GM19238 (cell line): ENCODE data around the gene MROH8.

Experiments
- DNase-seq: peaks from one replicate; pipeline ENCODE4 v3.0.0; 2011; ENCODE audit warnings: low spot score; ENCODE audit not compliant: insufficient read length

The MROH8 gene

DNA sequence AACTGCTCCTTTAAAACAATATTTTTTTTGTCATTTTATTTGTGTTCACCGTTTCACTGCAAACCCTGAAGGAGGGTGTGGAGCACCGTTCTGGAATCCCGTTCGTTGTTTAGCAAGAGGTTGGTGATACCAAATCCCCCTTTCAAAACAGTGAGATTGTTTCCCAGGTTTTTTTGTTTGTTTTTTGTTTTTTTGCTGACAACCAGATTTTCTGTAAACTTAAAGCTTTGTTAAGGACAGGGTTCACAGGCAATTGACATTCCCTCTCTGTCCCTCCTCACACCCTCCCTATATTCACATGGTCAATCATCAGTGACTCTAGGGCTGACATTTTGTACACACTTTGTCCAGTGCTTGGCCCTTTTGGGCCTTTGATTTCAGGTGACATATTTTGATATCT, 21.0 kb upstream of the MROH8 start:
- DNase-seq: no peak

DNA sequence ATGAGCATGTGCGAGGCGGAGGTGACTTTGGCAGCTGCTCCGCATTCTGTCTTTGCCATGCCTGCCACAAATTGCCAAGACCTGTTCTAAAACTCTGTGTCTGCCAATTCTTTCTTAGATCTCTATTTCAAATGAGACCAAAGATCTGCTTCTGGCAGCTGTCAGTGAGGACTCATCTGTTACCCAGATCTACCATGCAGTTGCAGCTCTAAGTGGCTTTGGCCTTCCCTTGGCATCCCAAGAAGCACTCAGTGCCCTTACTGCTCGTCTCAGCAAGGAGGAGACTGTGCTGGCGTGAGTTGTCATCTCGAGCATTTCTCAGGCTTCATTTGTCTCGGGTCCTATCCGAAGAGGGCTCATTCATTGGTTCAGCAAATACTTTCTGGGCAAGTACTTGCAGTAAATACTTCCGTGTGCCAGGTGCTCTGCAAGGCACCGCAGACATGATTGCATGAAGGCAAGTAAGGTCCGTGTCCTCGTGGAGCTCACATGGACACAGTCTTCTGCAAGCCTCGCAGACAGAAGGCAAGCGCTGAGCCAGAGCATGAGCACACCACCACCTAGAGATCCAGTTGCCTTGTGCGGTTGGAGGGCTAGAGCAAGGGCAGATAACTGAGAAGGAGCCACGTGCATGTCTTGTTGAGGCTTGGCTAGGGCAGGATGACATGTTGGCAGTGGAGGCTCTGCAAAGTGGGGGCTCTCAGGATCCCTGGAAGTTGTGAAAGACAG, 19.7 kb upstream of the MROH8 start:
- no peak for DNase-seq

DNA sequence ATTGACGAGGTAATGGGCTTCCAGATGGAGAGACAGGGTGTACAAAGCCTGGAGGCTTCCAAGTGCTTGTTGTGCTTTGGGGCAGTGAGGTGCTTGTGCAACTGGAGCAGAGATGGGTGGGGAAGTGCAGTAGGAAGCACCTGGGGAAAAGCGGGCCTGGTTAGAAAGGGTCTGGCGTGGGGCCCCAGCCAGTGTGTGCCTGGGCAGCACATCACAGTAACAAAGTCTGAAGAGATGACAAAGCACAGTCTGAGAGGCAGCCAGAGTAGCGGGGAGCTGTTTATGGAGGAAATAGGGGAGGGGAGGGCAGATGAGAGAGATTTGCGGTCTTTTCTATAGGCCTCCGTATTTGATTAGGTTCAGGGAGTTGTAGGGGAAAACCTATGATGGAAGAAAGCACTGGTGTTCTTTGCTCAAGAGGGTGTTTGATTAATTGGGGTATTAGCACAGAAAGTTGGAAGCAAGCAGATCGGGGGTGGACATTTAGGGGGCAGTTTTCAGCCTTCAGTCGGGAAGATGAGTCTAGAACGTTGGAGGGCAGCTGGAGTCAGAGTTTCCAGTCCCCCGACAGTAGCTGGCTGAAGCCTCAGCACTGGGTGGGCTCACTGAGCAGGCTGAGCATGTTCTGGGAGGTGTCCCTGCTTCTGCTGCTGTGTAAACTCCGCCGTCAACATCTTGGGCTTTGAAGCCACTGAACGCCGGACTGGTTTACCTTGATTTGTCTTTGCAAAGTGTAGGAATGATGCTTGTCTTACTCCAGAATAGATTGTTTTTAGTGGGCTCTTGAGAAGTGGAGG, 15.5 kb upstream of the MROH8 start:
- DNase-seq: no peak

DNA sequence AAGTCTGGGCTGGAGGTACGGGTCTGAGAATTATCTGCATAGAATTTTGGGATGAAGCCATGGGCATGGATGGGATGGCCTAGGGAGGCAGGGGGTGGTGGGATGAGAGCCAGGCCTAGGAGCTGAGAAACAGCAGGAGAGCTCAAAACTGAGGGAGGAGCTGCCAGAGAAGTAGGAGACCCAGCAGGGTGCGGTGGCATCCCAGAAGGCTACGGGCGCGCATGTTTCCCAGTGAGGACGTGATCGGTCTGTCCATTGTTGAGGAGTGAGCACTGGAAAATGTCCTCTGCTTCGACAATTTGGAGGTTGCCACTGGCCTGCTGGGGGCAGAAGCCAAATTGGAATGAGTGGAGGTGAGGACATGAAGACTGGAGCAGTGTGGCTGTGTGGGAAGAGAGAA, 14.5 kb upstream of the MROH8 start:
- DNase-seq: no peak

DNA sequence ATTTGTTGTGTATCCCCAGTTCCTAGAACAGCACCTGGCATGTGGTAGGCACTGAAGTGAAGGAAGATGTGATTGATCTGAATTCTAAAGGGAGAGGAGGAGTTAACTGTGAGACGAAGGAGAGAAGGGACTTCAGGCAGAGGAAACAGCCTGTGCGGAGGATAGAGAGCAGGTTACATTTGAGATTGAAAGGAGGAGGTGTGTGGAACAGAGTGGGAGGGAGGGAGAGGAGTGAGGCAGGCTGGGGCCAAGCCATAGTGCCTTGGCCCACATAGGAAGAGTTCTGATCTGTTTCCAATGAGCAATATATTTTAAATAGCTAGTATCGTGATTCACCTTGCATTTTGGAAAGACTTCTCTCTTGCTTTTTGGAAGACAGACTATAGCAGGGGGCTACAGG, 13.9 kb upstream of the MROH8 start:
- DNase-seq: no peak

DNA sequence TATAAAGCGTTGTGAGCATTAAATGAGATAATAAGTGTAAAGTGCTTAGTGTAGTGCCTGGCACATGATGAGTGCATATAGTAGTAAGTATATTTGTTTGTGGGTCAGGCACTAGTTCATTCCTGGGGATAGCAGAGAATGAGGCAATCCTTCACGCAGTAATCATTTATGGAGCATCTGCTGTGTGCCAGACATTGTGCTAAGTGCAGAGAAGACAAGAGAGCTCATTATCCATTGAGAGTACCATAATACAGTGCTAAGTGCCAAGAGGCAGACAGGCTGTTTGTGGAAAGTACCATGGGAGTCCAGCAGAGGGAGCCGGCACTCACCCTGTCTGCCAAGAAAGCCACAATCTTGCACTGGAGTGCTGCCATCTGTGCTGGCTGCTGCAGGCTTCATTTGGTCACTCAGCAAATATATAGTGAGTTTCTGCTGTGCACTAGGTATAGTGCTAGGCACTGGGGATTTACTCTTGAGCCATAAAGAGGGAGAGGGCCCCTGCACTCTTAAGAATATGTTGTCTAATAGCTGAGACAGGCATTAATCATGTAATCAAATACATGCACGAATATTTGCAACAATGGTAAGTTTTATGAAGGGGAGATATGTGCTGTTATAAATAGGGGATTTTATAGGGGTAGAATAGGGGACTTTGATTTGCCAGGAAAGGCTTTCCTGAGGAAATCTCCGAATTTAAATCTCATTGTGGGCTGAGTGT, 12.9 kb upstream of the MROH8 start:
- peak; percentile 50 for DNase-seq

DNA sequence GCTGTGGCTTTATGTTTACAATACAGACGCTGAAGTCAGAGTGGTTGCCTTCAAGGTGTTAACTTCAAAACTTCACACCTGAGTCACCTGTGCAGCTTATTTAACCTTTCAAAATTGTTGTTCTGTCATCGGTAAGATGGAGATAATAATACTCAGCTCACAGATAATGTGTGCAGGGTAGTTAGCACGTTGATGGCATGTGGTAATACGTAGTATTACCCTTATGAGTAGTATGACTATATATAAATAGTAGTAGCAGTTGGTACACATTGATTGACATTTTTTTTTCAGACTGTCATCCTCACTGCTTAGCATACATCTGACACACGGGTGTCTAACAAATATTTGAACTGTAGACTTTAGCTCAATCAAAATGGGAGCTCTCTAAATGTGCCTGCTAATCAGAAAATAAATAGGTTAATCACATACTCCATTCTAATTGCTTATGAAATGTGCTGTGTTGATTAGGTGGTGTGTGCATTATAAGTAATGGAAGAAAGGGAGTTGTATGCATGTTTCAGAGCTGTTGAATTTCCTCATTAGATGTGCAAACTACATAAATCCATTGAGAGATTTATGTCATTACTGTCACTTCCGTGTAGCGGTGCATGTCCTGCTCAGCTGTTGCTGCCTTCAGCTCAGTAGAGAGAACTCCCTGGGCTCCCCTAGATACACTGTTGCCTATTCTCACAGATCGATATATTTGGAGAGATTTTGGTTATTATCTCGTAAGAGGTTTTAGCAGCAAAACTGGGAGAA, 11.2 kb upstream of the MROH8 start:
- DNase-seq: no peak

DNA sequence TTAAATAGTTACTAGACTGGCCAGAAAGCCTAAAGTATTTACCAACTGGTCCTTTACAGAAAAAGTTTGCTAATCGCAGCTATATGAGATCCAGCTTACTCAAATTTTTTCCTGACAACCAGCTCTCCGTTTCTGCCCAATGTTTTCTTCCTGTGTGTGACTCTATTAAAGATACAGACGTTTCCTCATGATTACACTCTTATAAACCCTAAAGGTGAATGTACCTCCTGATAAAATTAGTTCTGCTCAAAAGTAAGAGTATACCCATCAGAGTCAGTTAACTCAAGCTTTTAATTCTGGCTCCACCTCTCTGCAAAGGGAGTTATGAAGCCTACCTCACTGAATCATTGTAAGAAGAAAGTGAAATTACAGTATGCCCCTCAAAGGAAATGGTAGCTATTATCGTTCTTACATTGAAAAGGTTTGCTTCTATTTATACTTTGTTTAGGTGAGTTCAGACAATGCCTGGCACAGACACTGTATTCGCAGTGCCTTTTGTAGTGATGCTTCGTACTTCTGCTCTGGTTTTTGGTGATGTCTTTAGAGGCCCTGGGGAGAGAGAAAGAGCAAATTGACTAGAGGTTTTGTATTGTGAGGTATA, 10.2 kb upstream of the MROH8 start:
- no peak for DNase-seq

DNA sequence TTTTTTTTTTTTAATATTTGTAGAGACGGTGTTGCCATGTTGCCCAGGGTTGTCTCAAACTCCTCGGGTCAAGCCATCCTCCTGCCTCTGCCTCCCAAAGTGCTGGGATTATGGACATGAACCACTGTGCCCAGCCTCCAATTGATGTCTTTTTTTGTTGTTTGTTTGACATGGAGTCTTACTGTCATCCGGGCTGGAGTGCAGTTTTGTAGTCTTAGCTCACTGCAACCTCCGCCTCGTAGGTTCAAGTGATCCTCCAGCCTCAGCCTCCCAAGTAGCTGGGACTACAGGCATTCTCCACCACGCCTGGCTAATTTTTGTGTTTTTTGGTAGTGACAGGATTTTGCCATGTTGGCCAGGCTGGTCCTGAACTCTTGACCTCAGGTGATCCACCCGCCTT, 9.4 kb upstream of the MROH8 start:
- DNase-seq: no peak

DNA sequence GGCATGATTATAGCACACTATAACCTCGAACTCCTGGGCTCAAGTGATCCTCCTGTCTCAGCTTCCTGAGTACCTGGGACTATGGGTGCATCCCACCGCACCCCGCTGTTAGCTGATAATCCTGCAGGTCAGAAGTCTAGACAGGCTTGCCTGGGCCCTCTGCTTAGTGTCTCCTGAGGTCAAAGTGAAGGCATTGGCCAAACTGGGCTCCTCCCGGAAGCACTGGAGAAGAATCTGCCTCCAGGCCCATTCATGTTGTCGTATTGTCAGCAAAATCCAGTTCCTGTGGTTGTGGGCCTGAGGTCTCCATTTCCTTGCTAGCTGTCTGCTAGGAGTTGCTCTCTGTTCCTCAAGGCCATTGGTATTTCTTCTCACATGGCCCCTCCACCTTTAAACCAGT, 6.3 kb upstream of the MROH8 start:
- no peak for DNase-seq

DNA sequence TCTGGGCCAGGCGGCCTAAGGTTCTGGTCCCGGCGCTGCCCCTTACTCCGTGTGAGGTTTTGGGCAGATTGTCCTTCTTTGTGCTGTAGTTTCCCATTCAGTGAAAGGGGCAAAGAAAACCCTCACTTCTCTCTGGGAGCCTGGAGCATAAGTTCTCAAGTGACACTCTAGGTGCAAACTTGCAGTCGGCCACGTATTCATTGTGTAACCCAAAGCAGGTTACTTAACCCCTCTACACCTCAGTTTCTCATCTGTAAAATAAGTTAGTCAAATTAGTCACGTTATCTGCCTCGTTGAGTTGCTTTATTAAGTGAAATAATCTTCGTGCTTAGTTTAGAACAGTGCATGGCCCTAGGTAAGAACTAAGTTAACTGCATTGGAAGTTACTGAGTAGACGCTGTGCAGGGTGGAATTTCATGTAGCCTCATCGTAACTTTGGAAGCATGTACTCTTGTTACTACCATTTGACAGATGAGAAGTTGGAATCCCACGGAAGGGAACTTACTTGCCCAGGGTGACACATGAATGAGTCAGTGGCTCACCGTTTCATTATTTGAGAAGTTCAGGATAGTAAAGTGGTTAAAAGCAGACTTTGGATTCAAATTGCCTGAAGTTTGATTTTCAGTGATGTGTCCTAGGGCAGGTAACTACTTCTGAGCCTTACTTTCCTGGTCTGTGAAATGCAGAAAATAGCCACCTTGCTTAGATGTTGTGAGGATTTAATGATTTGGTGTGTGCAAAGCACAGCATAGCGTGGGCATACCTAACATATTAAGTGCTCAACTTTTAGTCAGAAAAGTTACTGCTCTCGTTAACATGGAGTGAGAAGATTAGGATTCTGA, 556 bp upstream of the MROH8 start:
- DNase-seq: no peak

DNA sequence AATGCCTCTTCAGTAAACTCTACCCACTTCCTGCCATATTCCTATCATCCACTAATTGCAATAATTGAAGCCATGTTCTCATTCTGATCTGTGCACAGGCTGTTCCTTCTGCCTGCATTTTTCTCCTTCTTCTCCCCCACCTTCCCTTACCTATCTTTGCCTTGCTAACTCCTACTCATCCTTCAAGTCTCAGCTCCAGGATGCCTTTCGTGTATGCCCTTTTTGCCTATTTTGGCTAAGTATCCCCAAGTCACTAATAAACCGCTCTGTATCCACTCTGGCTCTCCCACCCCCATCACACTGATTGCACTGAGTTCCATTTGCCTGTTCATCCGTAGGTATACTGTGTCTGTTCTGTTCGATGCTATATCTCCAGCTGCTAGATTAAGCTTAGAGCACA, 6.5 kb downstream of the MROH8 start:
- DNase-seq: no peak

DNA sequence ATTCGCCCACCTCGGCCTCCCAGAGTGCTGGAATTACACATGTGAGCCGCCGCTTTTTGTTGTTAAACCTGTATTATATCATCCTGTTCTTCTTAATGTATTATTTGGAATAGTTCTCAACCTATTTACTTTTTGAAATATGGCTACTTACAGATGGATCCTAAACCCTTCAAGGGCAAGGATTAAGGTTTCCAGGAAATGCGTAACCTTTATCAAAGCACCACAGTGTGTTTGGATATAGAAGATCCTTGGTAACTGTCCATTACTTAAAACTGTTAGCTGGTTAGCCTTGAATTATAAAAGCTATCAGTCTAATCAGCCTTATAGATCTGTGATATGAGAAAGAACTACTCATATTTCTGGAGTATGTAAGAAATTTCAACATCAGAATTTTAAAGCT, 12.5 kb downstream of the MROH8 start:
- no peak for DNase-seq

DNA sequence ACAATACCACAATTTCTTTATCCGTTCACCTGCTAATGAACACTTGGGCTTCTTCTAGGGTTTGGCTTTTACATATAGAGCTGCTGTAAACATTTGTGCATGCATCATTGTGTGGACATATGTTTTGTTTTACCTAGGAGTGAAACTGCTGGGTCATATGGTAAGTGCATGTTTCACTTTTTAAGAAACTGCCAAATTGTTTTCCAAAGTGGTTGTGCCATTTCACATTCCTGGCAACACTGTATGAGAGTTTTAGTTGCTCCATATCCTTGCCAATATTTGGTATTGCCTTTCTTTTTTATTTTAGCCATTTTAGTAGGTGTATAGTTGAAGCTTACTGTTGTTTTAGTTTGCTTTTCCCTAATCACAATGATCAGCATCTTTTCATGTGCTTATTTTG, 14.3 kb downstream of the MROH8 start:
- DNase-seq: no peak

DNA sequence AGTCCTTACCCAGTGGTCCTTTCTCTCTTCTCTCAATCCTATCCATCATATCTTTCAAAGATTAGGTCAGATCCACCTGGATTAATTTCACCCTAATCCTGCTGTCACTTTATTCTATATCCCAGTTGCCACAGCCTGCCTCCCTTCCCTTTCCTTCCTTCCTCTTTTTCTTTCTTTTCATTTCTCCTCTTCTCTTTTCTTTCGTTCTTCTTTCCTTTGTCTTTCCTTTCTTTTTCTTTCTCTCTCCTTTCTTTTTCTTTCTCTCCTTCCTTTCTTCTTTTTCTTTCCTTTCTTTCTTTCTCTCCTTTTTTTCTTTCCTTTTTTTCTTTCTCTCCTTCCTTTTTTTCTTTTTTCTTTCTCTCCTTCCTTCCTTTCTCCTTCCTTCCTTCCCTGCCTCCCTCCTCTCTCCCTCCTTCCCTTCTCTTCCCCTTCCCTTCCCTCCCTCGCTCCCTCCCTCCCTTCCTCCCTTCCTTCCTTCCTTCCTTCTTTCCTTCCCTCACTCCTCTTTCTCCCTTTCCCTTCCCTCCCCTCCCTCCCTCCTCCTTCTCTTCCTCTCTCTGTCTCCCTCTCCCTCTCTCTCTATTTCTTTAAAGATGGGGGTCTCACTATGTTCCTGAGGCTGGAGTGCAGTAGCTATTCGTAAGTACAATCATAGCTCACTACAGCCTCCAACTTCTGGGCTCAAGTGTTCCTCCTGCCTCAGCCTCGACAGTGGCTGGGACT, 15.4 kb downstream of the MROH8 start:
- DNase-seq: no peak

DNA sequence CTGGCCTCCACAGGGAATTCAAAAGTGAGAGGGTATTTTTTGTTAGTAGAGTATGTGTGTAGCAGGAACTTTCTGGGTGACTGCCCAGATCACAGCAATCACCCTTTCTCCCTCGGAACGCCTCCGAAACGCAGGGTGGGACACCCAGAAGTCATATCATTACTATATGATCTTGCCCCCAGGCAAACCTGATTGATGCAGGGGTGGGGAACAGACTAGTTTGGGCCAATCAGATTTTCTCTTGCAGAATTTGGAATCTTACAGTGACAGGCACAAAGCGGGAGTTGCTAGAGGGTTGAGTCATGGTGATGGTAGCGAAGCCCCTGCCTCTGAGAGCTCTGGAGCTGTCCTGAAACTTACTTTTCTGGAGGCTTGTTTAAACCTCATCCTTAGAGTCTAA, 16.7 kb downstream of the MROH8 start:
- no peak for DNase-seq

DNA sequence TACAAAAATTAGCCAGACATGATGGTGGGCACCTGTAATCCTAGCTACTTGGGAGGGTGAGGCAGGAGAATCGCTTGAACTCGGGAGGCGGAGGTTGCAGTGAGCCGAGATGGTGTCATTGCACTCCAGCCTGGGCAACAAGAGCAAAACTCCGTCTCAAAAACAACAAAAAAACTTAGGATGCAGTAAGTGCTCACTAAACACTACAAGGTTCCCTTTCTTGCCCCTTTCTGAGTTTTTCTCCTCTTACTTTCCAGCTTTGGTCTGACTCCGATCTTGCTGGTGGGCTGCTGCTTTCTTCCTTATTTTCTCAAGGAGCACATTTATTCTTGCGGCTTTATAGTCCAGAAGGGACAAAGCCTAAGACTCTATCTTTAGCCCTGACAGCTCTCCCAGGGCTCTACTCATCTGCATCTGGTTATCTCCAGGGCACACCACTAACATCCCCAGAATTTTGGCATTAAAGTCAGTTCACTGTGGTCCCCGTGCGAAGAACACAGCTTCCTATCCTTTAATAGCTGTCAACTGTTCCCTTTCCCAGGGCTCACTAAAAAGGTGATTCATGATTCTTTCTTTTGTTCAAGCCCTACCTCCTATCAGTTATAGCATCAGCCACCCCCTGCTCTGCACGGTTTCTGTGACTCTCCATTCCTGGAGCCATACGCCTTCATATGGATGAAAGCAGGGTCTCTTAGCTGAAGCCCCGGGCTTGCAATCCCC, 17.4 kb downstream of the MROH8 start:
- no peak for DNase-seq

DNA sequence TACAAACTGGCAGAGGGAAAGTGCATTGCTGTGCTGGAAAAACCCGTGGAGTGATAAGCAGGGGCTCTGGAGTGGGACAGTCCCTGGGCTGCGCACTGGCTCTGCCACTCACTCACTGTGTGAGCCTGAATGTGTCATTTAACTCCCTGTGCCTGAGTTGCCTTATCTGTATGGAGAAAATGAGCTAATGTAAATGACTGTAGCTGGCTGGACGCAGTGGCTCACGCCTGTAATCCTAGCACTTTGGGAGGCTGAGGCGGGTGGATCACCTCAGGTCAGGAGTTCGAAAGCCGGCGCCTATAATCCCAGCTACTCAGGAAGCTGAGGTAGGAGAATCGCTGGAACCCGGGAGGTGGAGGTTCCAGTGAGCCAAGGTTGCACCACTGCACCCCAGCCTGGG, 18.7 kb downstream of the MROH8 start:
- no peak for DNase-seq

DNA sequence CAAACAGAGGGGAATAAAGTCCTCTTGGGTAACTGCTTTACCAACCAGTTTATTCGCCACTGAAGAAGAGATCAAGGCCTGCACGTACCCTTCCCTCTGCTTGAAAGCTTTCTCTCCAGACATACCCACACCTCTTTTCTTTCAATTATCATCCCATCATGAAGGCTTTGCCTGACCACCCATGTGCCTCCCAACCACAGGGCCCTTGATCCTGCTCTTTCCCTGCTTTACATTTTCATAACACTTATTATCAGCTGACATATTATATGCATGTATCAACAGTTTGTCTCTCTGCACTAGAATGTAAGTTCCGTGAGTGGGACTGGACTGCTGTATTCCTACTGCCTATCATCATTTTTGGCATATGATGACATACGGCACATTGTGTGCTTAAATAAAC, 21.1 kb downstream of the MROH8 start:
- no peak for DNase-seq
